ENCODE measurements around the gene SAMD11. TPM values are rescaled to one million over a fixed set of nuclear protein-coding genes. Genes with fewer than 3 reads are reported as not detected.

Gene SAMD11
- total RNA-seq, 1 donor from 2014 or later: 13.9 TPM

DNA sequence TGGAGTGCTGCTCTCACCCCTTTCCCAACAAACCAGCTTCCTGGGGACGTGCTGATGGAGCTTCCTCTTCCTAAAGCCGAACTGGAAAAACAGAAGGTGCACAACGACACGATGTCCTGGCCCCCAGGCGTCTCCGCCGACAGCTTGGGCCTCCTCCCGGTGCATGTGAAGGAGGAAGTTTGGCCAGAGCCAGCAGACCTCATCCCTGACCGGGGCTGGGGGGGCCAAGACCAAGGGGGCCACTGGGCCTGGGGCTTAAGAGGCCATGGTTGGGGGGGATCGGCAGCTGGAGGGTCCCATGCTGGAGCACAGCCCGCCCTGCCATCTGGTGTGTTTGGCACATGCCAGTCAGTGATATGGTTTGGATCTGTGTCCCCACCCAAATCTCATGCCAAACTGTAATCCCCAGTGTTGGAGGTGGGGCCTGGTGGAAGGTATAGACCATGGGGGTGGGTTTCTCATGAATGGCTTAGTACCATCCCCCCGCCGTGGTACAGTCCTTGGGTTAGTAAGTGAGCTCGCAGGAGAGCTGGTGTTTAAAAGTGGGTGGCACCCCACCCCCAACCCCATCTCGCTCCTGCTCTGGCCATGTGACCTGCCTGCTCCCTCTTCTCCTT lies 69.8 kb downstream of the SAMD11 start:
- peak; percentile 41 for DNase-seq (ENCODE audit: low spot score)

Other genes starting within 250 kb of the SAMD11 start
- not detected for gene OR4F16, start 237.3 kb upstream of the SAMD11 start, total RNA-seq
- gene NOC2L, start 35.3 kb downstream of the SAMD11 start, total RNA-seq: 71.9 TPM
- 8.6 TPM for gene KLHL17, start 36.7 kb downstream of the SAMD11 start, total RNA-seq
- gene PLEKHN1, start 42.6 kb downstream of the SAMD11 start, total RNA-seq: 28.5 TPM
- gene PERM1, start 58.2 kb downstream of the SAMD11 start, total RNA-seq: 0.10 TPM
- gene HES4, start 76.2 kb downstream of the SAMD11 start, total RNA-seq: 63.6 TPM
- gene ISG15, start 89.6 kb downstream of the SAMD11 start, total RNA-seq: 14.9 TPM
- 227 TPM for gene AGRN, start 96.2 kb downstream of the SAMD11 start, total RNA-seq
- gene RNF223, start 150.4 kb downstream of the SAMD11 start, total RNA-seq: 6.3 TPM
- gene C1orf159, start 192.2 kb downstream of the SAMD11 start, total RNA-seq: 29.8 TPM
- gene TTLL10, start 250.0 kb downstream of the SAMD11 start, total RNA-seq: 2.3 TPM